H1 (cell line): ENCODE data around the gene PRRT2. TPM values are rescaled to one million over a fixed set of nuclear protein-coding genes. Genes with fewer than 3 reads are reported as not detected.

ENCODE experiments used
- CBX8 ChIP-seq: fragments of 300-800, 300-1000 bp; sonication (generic); IDR thresholded peaks from 2 replicates; pipeline ENCODE4 v1.7.1; 2016; ENCODE audit warnings: low read depth, low read length, borderline replicate concordance
- EGR1 ChIP-seq: IDR thresholded peaks from 2 replicates; pipeline ENCODE4 v1.6.1; 2011; ENCODE audit warnings: low read depth, low read length, borderline replicate concordance
- EP300 ChIP-seq, 2 experiments: IDR thresholded peaks; 1 replicate in 1 of 2; 2 replicates in 1 of 2; pipeline ENCODE4 v1.6.1; 2011 to 2012; ENCODE audit warnings: low read depth in 2 of 2, low read length in 2 of 2, mild to moderate bottlenecking in 2 of 2, borderline replicate concordance in 1 of 2, inconsistent platforms in 1 of 2, moderate library complexity in 1 of 2
- HDAC6 ChIP-seq: IDR thresholded peaks from one replicate; pipeline ENCODE4 v1.7.1; 2012; ENCODE audit warnings: low read depth, mild to moderate bottlenecking, inconsistent platforms, low read length, moderate library complexity
- KDM1A ChIP-seq: fragments of 200-600, 300-600 bp; sonication (generic); IDR thresholded peaks from 2 replicates; pipeline ENCODE4 v1.7.1; 2016; ENCODE audit warnings: mild to moderate bottlenecking, low read length, borderline replicate concordance
- KDM4A ChIP-seq: IDR thresholded peaks from one replicate; pipeline ENCODE4 v1.7.1; 2012; ENCODE audit warnings: low read depth, mild to moderate bottlenecking, moderate library complexity, low read length, inconsistent platforms; ENCODE audit not compliant: severe bottlenecking
- MAFK ChIP-seq: IDR thresholded peaks from 2 replicates; pipeline ENCODE4 v1.6.1; 2012; ENCODE audit warnings: low read depth, mild to moderate bottlenecking, improper control_type of control experiment, low read length
- NANOG ChIP-seq: IDR thresholded peaks from 2 replicates; pipeline ENCODE4 v1.6.1; 2011; ENCODE audit warnings: low read length, low read depth, mild to moderate bottlenecking, inconsistent platforms; ENCODE audit not compliant: insufficient read depth, poor library complexity, severe bottlenecking
- RBBP5 ChIP-seq: IDR thresholded peaks from 2 replicates; pipeline ENCODE4 v1.7.1; 2012; ENCODE audit warnings: low read depth, mild to moderate bottlenecking, inconsistent platforms, low read length, moderate library complexity, borderline replicate concordance
- SIN3A ChIP-seq, 2 experiments: IDR thresholded peaks in 1 of 2; conservative IDR thresholded peaks in 1 of 2; 2 replicates each; pipeline ENCODE4 v1.6.1; 2011 to 2012; ENCODE audit warnings: low read length in 2 of 2, improper control_type of control experiment in 1 of 2, low read depth in 1 of 2, mild to moderate bottlenecking in 1 of 2
- SIX5 ChIP-seq: IDR thresholded peaks from 2 replicates; pipeline ENCODE4 v1.6.1; 2011; ENCODE audit warnings: mild to moderate bottlenecking, low read depth, low read length
- SP1 ChIP-seq: IDR thresholded peaks from 2 replicates; pipeline ENCODE4 v1.6.1; 2011; ENCODE audit warnings: low read depth, low read length
- SP2 ChIP-seq: IDR thresholded peaks from 2 replicates; pipeline ENCODE4 v1.6.1; 2012; ENCODE audit warnings: mild to moderate bottlenecking, low read length, inconsistent platforms
- TEAD4 ChIP-seq: IDR thresholded peaks from 2 replicates; pipeline ENCODE4 v1.6.1; 2012; ENCODE audit warnings: low read depth, low read length, inconsistent platforms, mixed read lengths
- polyA plus RNA-seq, 7 experiments: library from polyadenylated mRNA; depleted of rRNA in 3 of 7; stranded (reverse) in 5 of 7; unstranded in 2 of 7; fragments of >200 nt in 5 of 7; fragments of 200-250 nt in 2 of 7; gene quantifications; 1 replicate in 5 of 7; 2 replicates in 1 of 7; 4 replicates in 1 of 7; pipeline versions ENCODE4 v1.2.1 to v1.2.3, GENCODE V29; 2011 to 2013; ENCODE audit warnings: missing spikeins in 2 of 7, mixed read lengths in 2 of 7
- total RNA-seq: library from RNA; stranded (reverse); fragmentation: NEBNext Ultra II Directional; extraction: Animal tissue kit (Norgen Biotek cat#: 25700); gene quantifications from 2 replicates; pipeline ENCODE4 v1.2.1, GENCODE V29; 2021

Gene PRRT2
- total and polyA plus RNA-seq, 2 of the 8 experiments (the other 6 are each of a cell fraction or from before 2014, with no cell fraction given) = 12.8 to 32.6 TPM

GRCh38 chr16:29862884-29863668 lies 51.1 kb downstream of the PRRT2 start, which contains the start of gene CDIPT (continued):
- no peak for TF ChIP-seq KDM1A
- peak; percentile 96 for TF ChIP-seq SP2
- peak in 1 of 2 experiments; percentile 99; a peak in 2 of 3 replicates for TF ChIP-seq EP300 (IDR thresholded peaks at IDR 0.05; ENCODE audit: borderline replicate concordance in 1 of 2, low read depth in 2 of 2, low read length in 2 of 2)
- TF ChIP-seq RBBP5 = peak; percentile 83; the same call in 1 of the 2 replicates
- no peak for TF ChIP-seq HDAC6
- TF ChIP-seq SP1 = peak; percentile 86
- no peak for TF ChIP-seq CBX8
- TF ChIP-seq NANOG = peak; percentile 62
- peak; percentile 45 to 65; a peak in 1 of 4 replicates for TF ChIP-seq SIN3A (conservative IDR thresholded peaks at IDR 0.05 in 1 of 2, IDR thresholded peaks at IDR 0.05 in 1 of 2; ENCODE audit: low read depth in 1 of 2, low read length in 2 of 2)
- peak; percentile 89 for TF ChIP-seq EGR1
- TF ChIP-seq SIX5 = peak; percentile 57
- TF ChIP-seq KDM4A = peak; percentile 46
- TF ChIP-seq MAFK = no peak
- 0 out of 2 replicates have a peak, but pooled peaks have one; percentile 22 for TF ChIP-seq TEAD4
